ENCODE measurements around the gene EID2B.

DNA sequence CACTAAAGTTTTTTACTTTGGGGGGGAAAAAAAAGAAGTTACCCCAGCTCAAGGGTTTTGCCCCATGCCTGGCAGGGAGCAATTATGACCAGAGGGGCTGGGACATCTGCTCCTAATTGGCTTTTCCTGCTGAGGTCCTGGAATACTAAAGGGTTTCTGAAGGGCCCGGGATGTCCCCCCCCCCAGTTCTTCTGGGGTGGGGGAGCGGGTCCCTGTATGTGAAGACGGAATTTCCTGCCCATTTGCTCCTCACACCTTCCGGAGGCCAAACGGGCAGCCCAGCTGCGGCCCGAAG, 35.0 kb downstream of the EID2B start:
- TF ChIP-seq, protein P1, sequence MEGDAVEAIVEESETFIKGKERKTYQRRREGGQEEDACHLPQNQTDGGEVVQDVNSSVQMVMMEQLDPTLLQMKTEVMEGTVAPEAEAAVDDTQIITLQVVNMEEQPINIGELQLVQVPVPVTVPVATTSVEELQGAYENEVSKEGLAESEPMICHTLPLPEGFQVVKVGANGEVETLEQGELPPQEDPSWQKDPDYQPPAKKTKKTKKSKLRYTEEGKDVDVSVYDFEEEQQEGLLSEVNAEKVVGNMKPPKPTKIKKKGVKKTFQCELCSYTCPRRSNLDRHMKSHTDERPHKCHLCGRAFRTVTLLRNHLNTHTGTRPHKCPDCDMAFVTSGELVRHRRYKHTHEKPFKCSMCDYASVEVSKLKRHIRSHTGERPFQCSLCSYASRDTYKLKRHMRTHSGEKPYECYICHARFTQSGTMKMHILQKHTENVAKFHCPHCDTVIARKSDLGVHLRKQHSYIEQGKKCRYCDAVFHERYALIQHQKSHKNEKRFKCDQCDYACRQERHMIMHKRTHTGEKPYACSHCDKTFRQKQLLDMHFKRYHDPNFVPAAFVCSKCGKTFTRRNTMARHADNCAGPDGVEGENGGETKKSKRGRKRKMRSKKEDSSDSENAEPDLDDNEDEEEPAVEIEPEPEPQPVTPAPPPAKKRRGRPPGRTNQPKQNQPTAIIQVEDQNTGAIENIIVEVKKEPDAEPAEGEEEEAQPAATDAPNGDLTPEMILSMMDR (conservative IDR thresholded peaks at IDR 0.05; ENCODE audit: low read length) = no peak
- no peak for TF ChIP-seq EZH2phosphoT487 (IDR thresholded peaks at IDR 0.05; ENCODE audit: borderline replicate concordance)
